Measurements from ENCODE around the gene LIN54. TPM values are rescaled to one million over a fixed set of nuclear protein-coding genes. Genes with fewer than 3 reads are reported as not detected.

The LIN54 gene
- total and polyA plus RNA-seq, 9 of the 15 experiments (the other 6 are each of a cell fraction or from before 2014, with no cell fraction given), result 2.2 to 22.5 (median 15.8) TPM

GRCh38 chr4:82969414-82969813 lies 41.2 kb downstream of the LIN54 start:
- TF ChIP-seq HOXB6 (CRISPR knock-in tag; IDR thresholded peaks at IDR 0.05; ENCODE audit: borderline replicate concordance), result no peak
- no peak for TF ChIP-seq GMEB1 (CRISPR knock-in tag; IDR thresholded peaks at IDR 0.05)
- no peak for TF ChIP-seq RBM34 (IDR thresholded peaks at IDR 0.05; ENCODE audit: borderline replicate concordance, insufficient read depth, low read length)
- TF ChIP-seq ZFP1 (CRISPR knock-in tag; IDR thresholded peaks at IDR 0.05), result no peak
- TF ChIP-seq FOXP4 (CRISPR knock-in tag; IDR thresholded peaks at IDR 0.05; ENCODE audit: borderline replicate concordance), result no peak
- TF ChIP-seq MAX (CRISPR knock-in tag; IDR thresholded peaks at IDR 0.05), result no peak
- no peak for TF ChIP-seq NFE2 (IDR thresholded peaks at IDR 0.05; ENCODE audit: low read depth)
- TF ChIP-seq KLF6 (CRISPR knock-in tag; IDR thresholded peaks at IDR 0.05; ENCODE audit: borderline replicate concordance), result no peak
- no peak for TF ChIP-seq RNF2 (IDR thresholded peaks at IDR 0.05)
- no peak for TF ChIP-seq SAFB (IDR thresholded peaks at IDR 0.05; ENCODE audit: borderline replicate concordance, low read depth, low read length)
- in situ Hi-C loops (cut with MboI), result no loop called here
- CTCF ChIA-PET (ENCODE audit: low intra/inter-chr PET ratio), result no interaction called here
- POLR2A ChIA-PET, result no interaction called here
- no peak overlapping the region for H3K27ac ChIP-seq (ENCODE audit: extremely low read depth, low read depth, low read length)
- no peaks in the 10 kb centered on the region for H3K9me1 ChIP-seq (ENCODE audit: control insufficient read depth, insufficient read depth, low read length)
- H4K20me1 ChIP-seq (replicated peaks; ENCODE audit: control insufficient read depth, insufficient read depth, low read length), result no peaks in the 10 kb centered on the region
- H3K4me3 ChIP-seq, result no peak overlapping the region
- H3K27me3 ChIP-seq (ENCODE audit: control insufficient read depth in 2 of 2, insufficient read depth in 2 of 2, low read length in 2 of 2), result no peaks in the 10 kb centered on the region
- no peak for ATAC-seq
- peaks cover 60% of the 10 kb centered on the region for H3K36me3 ChIP-seq (ENCODE audit: control insufficient read depth, insufficient read depth, low read length)
- no peaks in the 10 kb centered on the region for H3K9me3 ChIP-seq (replicated peaks; ENCODE audit: control insufficient read depth, insufficient read depth, low read depth, low read length)
- peaks cover 0 to 6% of the 10 kb centered on the region in 2 experiments; a peak in 2 of 5 replicates for H3K4me1 ChIP-seq (replicated peaks in 1 of 2; ENCODE audit: control insufficient read depth in 2 of 2, insufficient read depth in 2 of 2, low read length in 2 of 2)
- no peak for DNase-seq (ENCODE audit: extremely low read depth in 1 of 4, low spot score in 3 of 4)
- WGBS (ENCODE audit: insufficient coverage, low coverage, missing lambda C conversion rate), result 85% methylated on average over 2 of the region's 2 CpGs
- H2AFZ ChIP-seq (ENCODE audit: low read depth, low read length), result no peak overlapping the region
- no peaks in the 10 kb centered on the region for H3K79me2 ChIP-seq (ENCODE audit: control insufficient read depth, insufficient read depth, low read length)
- BruUV-seq (replicated peaks), result no TSS peak
- no peak overlapping the region for H3K9ac ChIP-seq (ENCODE audit: insufficient read depth in 1 of 2, low read depth in 2 of 2, low read length in 2 of 2)
- intact Hi-C loops (cut with micrococcal nuclease), result no loop called here
- no peak for FAIRE-seq
- H3K4me2 ChIP-seq (ENCODE audit: insufficient read depth, low read length), result no peak overlapping the region
